Measurements from ENCODE around the gene MEIS1. TPM values are rescaled to one million over a fixed set of nuclear protein-coding genes. Genes with fewer than 3 reads are reported as not detected.
"Not testable (repeated sequence)": the region's sequence is repeated elsewhere in the genome, so short reads cannot be mapped to it uniquely, and the experiment has no call there.

MEIS1 gene
- 16.6 TPM for polyA plus RNA-seq (ENCODE audit: insufficient read length)

DNA sequence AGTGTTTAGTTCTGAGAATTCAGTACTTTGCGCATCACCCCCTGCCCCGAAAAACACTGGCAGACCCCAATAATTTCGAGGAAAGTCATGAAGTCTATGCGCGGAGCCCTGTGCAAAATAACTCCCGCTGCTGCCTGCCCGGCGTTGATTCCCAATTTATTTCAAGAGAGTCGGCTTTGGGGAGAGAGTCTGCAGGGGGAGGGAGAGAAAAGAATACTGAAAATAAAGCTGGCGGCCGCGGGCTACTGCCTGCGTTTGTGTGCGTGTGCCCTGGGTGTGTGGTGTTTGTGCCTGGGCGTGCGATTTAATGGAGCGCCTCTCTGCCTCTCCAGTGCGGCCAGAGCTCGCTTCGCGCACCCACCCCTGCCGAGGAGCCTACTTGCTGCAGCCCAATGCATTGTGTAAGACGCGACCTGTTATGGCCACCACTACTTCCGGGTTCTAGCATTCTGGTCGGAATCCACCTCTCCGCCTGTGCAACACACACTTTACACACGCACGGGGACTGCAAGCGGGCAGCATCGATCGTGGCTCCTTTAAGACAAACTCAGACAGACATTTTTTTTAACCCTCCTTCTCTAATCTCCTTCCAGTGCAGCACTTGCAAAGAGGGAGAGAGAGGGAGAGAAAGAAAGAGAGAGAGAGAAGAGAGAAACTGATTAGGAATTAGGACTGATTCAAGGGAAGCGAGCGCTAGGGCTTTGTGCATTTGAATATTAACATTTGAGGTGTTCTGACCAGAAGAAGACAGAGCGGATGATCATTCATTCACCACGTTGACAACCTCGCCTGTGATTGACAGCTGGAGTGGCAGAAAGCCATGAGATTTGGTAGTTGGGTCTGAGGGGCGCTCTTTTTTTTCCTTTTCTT lies at the start of gene MEIS1:
Gene MEIS1 (plus strand): TSS at position 447 of the 870 bp plus-strand sequence. CDS start 732 bp downstream, outside the sequence.
- DNase-seq: peak; percentile 94

DNA sequence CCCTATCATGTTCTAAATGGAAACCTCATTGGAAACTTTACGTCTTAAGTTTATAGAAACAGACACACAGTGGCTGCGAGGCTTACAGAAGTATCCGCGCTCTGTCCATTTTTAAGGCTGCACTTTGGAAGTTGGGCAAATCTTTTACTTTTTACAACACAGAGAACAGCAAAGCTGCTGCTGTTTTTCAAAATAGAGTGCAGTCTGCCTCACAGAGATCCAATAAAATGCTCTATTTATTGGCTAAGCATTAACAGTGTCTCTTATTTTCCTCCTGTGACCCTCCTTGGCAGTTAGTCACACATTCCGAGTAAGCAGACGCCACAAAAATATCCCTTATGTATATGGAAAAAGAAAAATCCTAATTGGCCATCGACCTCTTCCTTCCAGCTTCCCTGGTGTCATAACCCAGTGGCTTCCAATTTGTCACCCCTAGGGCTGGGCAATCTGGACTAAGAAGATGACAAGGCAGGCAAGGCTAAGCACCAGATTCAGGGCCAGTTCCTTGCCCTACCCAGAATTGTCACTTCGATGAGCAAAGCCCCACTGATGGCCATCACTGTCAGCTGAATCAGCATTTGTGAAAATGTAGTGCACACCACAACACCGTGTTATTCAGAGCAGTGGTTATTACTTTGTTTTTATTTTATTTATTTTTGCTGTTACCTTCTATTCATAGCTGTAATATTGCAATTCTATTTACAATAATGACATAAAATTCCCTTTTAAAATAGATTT lies 47.7 kb upstream of the MEIS1 start:
- peak; percentile 51 for DNase-seq

DNA sequence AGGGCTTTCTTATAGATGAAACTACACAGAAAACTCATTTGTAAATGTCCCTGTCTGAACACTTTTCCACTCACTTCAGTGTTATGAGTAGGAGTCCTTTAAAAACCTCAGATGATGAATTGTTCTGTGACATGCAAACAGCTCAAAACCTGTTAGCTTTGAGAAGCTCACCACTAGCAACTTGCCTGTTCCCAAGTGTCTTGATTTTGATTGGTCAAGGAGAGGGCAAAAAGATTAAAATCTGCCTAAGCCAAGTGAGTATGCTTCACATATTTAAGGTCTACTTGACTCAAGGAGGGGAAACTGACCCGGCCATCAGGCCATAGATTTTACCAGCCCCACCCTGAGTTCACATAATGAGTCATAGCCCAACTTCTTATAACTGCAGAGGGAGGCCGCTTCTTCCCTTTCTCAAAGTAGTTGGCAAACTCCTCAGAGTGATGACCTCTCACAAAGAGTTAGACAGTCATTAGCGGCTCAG lies 45.2 kb upstream of the MEIS1 start:
- DNase-seq: no peak

DNA sequence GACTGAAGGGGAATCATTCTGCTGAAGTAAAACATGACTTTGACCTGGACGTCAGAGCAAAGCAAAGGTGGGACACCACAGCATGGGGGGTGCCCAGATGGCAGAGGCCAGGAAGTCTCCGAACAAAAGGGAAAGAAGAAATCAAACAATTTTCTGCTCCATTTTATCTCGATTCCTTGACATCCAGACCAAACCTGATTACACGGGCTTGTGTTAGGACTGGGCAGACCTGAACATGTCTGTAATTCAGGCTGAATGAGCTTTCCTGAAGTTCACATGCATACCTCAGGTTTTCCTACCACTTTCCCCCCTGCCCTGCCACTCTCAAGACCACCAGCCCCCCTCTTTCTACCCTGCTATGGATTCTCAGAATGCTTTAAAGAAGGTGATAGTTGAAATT lies 44.8 kb upstream of the MEIS1 start:
- no peak for DNase-seq

DNA sequence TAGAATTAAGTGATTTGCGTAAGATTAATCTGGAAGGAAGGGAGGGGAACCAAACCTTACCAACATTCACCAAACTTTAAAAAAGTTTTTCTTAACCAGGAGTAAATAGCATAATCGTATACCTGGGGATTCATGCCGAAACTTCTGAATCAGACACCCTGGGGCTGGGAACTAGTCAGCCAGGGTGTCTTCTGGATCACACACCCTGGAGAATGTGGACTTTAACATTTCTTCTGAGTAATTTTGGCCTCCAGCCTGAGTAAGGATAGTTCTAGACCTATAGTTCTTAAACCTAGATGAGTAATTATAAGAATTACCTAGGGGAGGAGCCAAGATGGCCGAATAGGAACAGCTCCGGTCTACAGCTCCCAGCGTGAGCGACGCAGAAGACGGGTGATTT lies 44.1 kb upstream of the MEIS1 start:
- no peak for DNase-seq

DNA sequence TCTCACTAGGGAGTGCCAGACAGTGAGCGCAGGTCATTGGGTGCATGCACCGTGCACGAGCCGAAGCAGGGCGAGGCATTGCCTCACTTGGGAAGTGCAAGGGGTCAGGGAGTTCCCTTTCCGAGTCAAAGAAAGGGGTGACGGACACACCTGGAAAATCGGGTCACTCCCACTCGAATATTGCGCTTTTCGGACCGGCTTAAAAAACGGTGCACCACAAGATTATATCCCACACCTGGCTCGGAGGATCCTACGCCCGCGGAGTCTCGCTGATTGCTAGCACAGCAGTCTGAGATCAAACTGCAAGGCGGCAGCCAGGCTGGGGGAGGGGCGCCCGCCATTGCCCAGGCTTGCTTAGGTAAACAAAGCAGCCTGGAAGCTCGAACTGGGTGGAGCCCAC lies 43.7 kb upstream of the MEIS1 start:
- not testable (repeated sequence) for DNase-seq

DNA sequence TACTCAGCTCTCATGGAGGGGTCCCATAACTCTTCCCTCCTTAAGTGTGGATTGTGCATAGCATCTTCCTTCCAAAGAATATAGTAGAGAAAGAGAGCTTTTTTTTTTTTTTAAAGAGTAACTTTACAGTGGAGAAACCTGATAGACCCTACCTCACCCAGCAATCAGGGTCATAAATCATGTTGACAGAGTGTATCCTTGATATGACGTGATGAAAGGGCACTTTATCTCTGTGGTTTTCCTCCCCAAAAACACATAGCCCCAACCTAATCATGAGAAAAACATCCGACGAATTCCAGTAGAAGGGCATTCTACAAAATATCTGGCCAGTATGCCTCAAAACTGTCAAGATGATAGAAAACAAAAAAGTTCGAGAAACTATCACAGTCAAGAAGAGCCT lies 29.5 kb upstream of the MEIS1 start:
- DNase-seq: no peak

DNA sequence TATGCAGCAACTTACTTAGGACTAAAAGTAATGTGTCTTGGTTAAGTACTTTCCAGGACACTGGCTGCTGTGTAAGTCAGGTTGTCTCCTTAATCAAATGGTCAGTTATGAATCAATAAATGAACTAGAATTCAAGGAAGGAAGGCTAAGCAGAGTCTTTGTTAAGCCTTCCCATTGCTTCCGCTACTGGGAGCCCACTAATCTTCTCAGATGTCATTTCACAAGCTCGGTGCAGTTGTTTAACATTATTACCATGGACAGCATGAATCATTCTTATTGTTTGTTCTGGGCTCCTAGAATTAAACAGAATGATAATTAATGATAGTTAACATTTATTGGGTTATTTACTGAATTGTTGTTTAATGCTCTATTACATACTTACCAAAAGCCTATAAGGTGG lies 26.0 kb upstream of the MEIS1 start:
- DNase-seq: no peak

DNA sequence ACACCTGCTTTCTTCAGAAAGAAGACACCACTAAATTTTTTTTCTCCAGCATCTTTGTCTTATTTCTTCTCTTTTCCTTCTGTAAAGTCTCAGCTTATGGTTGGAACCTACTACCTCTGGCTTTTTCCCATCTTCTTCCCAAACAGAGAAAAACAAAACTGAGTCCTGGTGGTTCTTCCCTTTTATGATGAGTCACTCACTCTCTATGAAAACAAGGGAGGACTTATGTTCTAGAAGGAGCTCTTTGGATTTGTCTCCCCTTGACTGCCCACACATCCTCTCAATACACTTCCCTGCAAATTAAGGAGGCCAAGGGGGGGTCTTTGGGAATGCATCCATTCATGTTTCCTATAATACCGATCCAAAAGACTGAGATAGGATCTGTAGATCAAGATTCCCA lies 22.1 kb upstream of the MEIS1 start:
- no peak for DNase-seq

DNA sequence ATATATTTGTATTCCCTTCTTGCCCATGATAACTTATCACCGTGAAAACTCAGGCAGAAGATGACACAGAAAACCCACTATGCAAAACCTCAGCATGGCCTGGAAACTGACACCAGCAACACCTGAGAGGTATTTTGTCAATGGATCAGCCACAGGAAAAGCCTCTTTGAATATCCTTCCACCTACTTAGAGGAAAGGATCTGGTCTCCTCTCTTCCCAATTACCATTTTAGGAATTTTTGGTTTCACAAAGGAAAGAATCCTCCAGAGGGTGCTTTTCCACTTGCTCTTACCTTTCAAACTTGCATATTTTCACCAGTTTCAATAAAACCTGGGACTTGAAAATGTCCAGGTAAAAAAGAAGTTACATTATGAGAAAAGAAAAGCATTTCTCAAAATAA lies 20.0 kb upstream of the MEIS1 start:
- DNase-seq: no peak

DNA sequence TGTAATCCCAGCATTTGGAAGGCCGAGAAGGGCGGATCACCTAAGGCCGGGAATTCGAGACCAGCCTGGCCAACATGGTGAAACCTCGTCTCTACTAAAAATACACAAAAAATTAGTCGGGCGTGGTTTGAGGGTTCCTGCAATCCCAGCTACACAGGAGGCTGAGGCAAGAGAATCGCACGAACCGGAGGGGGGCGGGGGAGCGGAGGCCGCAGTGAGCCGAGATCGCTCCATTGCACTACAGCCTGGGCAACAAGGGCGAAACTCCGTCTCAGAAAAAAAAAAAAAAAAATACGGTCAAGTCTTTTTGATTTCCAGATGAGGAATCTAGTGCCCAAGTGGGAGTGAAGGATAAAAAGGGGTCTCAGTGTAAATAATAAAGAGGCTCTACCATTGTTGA lies 16.5 kb upstream of the MEIS1 start:
- no peak for DNase-seq

DNA sequence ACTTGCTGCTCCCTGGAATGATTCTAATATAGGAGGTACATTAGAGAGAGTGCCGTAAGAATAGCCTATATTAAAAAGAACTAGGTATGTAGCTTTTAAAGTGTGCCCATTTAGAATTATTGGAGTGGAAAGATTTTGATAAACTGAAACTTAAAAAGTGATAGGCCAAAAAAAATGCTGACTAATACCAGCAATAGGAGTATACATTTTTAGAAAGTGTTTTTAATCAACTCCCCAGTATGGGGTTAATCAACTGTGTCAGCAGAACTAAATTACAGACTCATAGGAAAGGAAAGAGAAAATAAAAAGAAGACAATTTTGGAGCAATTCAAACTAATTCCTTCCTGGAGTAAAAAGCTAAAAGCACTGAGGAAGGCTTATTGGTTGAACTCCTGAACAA lies 13.3 kb upstream of the MEIS1 start:
- DNase-seq: no peak

DNA sequence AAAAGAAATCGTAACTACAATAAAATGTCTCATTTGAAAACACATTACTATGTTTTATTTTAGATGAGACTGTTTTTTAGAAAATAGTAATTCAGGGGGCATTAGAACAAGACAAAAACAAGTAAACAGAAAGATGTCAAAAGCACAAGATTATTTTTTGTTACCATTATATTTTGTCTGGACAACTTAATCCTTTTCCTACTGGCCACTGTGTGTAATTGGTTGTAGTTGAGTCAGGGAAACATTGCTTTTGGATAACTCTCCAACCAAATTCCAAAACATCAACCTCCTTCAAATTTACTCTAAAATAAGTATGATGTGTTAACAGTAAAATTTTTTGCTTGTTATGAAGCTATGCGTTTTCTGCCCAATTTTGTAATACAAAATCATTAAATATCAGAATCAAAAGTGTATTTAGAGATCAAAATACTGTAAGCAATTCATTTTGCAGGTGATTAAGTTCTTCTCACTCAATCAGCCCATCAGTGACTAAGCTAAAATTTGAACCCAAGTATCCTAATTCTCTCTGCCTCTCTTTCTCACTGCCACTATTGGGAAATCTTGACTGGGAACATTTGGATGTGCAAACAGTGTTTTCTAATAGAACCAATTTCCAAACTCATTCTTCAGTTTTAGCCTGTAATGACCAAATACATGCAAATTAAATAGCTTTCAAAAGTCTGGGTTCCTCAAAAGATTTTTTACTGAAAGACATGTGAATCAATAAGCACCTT lies 11.4 kb upstream of the MEIS1 start:
- no peak for DNase-seq

DNA sequence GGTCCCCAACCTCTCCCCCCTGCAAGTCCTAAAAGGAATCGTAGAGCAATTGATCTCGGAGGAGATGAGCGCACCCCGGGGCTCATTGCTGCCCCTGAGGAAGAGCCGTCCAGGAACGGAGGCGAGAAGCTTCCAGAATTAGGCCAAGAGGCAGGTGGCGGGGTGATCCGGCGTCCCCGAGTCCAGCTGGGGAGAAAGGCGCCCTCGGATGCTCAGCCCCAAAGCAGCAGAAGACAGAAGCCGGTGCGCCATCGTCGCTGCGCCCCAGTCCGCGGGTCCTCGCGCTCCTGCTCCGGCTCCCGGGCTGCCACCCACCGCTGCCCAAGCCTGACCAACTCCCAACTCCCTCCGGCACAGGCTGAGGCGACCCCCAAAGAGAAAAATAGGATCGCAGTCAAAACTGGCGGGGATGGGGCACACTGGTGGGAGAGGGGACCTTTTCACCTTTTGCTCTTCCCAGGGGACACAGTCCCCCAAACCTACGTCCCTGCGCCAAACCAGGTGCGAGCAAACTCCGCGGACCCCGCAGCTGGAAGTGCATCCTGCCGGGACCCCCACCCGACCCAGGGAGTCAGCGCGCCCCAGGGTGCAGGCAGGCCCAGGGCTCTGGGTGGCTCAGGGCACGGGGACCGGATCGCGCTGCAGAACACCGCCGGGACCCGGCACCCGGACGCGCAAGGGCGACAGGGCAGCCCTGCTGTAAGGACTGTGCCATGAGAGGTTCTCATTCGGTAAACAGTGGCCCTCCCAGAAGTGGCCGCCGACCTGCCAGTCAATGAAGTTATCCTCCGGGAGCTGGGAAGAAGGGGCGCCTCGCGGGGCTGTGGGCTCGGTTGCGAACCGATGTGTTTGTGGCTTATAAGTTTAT lies 8.4 kb upstream of the MEIS1 start:
- DNase-seq: no peak

DNA sequence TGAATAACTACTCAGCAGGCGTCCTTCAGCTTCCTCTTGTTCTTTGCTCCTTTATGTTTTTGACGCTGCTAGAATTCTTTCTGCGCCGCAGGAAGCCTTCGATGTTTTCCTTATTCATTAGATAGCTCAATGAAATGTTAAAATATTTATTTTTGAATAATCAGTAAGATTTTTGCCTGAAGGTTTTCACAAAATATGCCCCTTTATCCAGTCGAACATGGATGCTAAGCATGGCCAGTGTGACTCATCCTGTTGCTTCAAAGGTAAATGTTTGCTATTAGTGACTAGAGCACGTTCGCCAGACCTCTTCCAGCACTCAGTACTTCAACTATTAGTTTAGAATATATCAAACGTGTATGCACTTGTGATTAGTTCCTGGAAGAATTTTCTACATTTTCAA lies 7.6 kb upstream of the MEIS1 start:
- no peak for DNase-seq

DNA sequence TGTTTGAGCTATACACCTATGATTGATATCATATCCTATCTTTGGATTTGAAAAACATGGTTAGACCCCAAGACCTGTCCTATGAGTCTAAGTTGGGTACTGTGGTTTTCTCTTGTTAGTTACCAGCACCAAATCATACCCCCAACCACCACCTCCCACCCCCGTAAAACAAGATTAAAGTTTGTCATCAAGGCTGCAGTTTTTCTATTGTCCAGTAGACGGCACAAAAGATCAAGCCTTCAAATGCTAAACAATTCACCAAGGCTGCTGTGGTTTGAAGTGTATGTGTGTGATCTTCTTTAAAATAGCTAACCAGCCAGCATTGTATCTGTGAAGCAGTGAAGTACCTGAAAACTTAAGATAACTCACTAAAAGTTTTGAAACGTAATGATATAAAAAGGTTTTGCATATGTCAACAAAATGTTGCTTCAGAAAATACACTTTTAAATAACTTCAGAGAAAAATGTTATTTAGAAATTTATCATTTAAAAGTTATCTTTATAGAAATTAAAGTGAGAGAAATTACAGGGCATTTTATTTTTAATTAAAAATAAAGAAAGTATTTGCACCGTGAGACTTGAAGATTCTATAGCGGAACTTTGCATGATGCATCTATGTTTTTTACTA lies 5.8 kb upstream of the MEIS1 start:
- no peak for DNase-seq

DNA sequence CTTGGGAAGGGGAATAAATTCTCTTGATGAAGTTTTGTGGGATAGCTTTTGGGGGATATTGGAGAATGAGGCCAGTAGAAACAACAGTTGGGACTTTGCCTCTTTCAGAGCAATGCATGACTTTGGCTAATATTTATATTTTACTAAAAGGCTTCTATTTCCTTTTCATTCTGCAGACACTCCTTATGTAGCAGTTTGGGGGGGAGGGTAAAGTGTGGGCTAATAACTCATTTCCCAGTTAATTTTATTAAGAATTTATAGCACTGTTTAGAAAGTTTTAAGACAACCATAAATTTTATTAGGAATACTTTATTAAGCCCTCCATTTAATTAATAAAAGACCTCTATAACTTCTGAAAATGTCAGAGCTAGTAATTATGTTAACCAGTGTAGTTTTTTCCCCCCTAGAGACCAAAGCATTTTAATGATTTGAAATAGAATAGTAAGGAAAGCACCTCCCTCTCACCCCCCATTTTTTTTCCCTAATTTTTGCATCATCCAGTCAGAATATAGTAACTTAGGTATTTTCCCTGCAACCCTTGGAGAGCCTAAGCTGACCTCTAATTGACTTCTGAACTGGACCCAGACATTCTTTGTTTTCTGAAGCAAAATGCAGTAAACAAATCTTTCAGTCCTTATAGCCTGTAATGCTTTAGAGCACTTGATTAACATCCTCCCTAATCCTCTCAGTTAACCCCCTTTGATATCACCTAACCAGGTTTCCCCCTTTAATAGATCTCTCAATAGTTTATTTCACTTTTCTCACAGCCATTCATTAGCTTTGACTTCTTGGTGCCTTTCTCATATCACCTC lies 5.0 kb upstream of the MEIS1 start:
- DNase-seq: no peak

DNA sequence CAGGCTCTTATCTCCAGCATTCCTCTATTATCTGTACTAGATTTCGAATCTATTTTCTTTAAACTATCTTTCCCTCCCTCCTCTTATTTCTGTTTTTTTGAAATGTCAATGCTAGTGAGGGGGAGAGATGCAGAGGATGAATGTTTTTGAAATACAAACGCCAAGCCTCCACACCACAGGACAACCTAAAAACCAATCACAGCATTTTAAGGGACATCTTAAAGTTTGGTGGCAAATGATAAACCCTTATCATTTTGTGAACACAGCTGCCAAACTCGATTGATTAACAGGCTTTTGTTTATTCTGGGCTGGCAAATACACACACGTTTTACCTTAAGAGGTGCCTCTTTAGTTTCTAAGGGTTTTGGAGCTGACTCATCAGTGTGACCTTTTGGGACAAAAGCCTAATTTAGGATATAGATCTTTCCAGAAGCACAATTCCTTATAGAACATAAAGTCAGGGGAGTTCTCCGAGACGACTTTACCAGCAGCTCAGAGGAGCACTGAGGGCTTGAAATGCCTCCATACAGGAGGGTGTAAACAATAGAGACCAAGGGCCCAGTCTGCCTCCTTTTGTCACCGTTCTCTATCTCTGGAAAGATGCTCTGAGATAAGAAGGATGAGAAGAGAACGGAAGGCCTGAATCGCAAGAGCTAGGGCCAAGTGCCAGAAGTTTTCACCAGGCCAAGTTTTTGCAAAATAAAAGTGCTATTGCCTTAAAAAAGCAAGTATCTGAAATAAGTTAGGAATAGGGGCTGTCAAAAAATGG lies 4.2 kb upstream of the MEIS1 start:
- DNase-seq: no peak

DNA sequence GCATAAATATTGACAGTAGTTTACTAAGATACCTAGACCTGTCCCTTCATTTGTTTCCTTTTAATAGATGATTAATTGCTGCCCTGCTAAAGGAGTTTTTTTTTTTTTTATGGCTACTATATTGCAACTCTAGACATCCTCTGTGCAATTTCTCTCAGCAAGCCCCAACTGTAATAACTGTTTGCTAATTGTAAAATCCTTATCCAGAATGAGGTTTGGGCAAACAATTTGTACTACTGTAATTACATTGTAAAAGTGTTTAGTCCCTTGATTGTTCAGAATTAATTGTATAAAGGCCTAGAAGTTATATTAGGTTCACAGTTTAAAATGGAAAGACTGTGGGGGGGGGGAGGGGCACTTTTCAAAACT lies 3.7 kb upstream of the MEIS1 start:
- DNase-seq: no peak

Measured in hindlimb muscle (tissue), 1 donor.